ENCODE measurements around the gene MAP3K10.
"Not testable (repeated sequence)": the region's sequence is repeated elsewhere in the genome, so short reads cannot be mapped to it uniquely, and the experiment has no call there.

Gene MAP3K10

GRCh38 chr19:40217934-40218890, 27.0 kb downstream of the MAP3K10 start, which contains the start of gene TTC9B:
TTC9B (minus strand) TSS chr19:40218384; CDS start chr19:40218381, 3 bp downstream.
- DNase-seq = no peak

- DNase-seq = not testable (repeated sequence)
Measured at GRCh38 chr19:40219029-40219428, 27.8 kb downstream of the MAP3K10 start.

- DNase-seq = no peak
Measured at GRCh38 chr19:40219721-40220276, 28.6 kb downstream of the MAP3K10 start.

- DNase-seq = no peak
Measured at GRCh38 chr19:40220674-40221073, 29.4 kb downstream of the MAP3K10 start.

GRCh38 chr19:40221858-40222619, 30.8 kb downstream of the MAP3K10 start:
- DNase-seq = peak; percentile 57

GRCh38 chr19:40223135-40223822, 32.1 kb downstream of the MAP3K10 start:
- DNase-seq = no peak

GRCh38 chr19:40224342-40225150, 33.3 kb downstream of the MAP3K10 start:
- no peak for DNase-seq

GRCh38 chr19:40225440-40226305, 34.4 kb downstream of the MAP3K10 start:
- DNase-seq = no peak

GRCh38 chr19:40228346-40228745, 37.1 kb downstream of the MAP3K10 start:
- no peak for DNase-seq

GRCh38 chr19:40228863-40229262, 37.6 kb downstream of the MAP3K10 start:
- DNase-seq = no peak

GRCh38 chr19:40229484-40229883, 38.3 kb downstream of the MAP3K10 start:
- no peak for DNase-seq

GRCh38 chr19:40229926-40230417, 38.7 kb downstream of the MAP3K10 start:
- no peak for DNase-seq

- DNase-seq = no peak
Measured at GRCh38 chr19:40231057-40231456, 39.8 kb downstream of the MAP3K10 start.

GRCh38 chr19:40231544-40232424, 40.6 kb downstream of the MAP3K10 start:
- no peak for DNase-seq

GRCh38 chr19:40232479-40232878, 41.3 kb downstream of the MAP3K10 start:
- no peak for DNase-seq

GRCh38 chr19:40232949-40233810, 42.0 kb downstream of the MAP3K10 start:
- no peak for DNase-seq

- DNase-seq = no peak
Measured at GRCh38 chr19:40233811-40234389, 42.7 kb downstream of the MAP3K10 start.

All from GF-D8 (cell line).